Measurements from ENCODE around the gene ORC3.

DNA sequence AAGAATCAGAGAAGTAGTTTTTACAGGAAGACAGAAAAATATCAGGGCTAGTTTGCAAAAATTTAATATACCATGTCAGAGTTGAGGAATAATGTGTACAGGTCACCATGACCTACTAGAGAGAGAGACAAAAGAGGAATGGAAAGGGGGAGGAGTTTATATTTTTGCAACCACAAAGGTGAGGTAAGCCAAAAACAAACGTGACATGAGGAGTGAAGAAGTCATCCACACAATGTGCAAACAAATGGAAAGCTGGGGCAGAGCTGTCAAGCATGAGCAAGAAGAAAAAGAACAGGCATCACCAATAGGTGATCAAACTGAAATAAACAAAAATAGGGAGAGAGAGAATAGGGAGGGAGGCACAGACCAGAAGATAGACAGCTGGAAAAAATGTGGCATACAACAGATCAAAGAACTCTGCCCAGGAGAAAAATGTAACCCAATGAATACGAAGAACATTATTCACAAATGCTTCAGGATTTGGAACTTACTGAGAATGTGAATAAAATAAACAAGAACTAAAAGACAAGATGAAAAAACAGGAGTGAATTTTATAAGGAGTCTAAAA, 15.6 kb upstream of the ORC3 start:
- TF ChIP-seq, protein P1, sequence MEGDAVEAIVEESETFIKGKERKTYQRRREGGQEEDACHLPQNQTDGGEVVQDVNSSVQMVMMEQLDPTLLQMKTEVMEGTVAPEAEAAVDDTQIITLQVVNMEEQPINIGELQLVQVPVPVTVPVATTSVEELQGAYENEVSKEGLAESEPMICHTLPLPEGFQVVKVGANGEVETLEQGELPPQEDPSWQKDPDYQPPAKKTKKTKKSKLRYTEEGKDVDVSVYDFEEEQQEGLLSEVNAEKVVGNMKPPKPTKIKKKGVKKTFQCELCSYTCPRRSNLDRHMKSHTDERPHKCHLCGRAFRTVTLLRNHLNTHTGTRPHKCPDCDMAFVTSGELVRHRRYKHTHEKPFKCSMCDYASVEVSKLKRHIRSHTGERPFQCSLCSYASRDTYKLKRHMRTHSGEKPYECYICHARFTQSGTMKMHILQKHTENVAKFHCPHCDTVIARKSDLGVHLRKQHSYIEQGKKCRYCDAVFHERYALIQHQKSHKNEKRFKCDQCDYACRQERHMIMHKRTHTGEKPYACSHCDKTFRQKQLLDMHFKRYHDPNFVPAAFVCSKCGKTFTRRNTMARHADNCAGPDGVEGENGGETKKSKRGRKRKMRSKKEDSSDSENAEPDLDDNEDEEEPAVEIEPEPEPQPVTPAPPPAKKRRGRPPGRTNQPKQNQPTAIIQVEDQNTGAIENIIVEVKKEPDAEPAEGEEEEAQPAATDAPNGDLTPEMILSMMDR (IDR thresholded peaks at IDR 0.05), result no peak
- TF ChIP-seq POLR2A (IDR thresholded peaks at IDR 0.05), result no peak

All from Peyer's patch (tissue), 4 donors.